ENCODE data around the gene VWA3B.

The VWA3B gene

DNA sequence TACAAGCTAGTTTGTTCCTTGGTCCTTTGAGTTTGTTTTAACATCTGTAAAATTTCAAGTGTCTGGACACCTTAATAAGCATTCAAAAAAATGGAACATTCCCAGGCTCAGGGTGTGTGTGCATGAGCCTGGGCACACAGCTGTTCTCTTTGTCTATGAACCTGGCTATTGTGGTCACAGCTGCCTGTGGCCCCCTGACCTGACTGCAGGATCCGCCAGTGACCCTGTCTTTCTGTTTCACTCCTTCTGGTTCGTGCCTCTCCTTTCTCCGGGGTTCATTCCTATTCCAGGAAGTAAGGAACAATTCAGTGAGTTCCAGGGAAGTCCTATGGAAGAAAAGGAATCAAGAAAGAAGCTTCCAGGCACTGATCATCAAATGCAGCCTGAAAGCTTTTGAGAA is 35.6 kb downstream of the VWA3B start:
- peak overlapping the region; percentile 71 for H2AFZ ChIP-seq (ENCODE audit: low read length)
- H2BK12ac ChIP-seq (ENCODE audit: low read length): no peak overlapping the region

DNA sequence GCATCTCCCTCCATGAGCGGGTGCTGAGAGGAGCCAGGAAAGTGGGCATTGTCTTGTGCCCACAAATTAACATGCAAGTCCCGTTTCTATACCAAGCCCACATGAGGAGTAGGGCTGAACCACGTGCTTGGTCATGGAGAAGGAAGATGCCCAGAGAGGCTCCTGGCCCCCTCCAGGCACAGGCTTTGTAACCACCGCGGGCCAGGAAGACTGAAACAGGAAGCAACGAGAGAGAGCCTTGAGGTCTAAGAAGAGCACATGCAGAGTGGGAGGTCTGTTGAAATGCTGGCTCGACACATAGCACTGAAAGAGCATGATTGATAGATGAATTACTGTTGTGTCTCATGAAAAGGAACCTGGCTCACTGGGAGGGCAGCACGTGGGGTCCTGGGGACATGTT is 36.3 kb downstream of the VWA3B start:
- Histone ChIP-seq H3K27me3 (ENCODE audit: control insufficient read depth in 3 of 3, insufficient read depth in 3 of 3, low read depth in 1 of 3, low read length in 3 of 3) (peaks cover 0 to 2% (median 0%) of the 10 kb centered on the region in 3 experiments), H3K9me3 (replicated peaks in 1 of 2; ENCODE audit: control insufficient read depth in 2 of 2, insufficient read depth in 1 of 2, low read depth in 1 of 2, low read length in 2 of 2) (no peaks in the 10 kb centered on the region)
- no CpG with 5 or more reads among the region's 8 CpGs for WGBS, 2 donors (ENCODE audit: extremely low coverage in 2 of 2, insufficient read length in 2 of 2, insufficient replicate concordance in 1 of 2)

More for the DNA sequence above, 35.6 kb downstream of the VWA3B start:
- Histone ChIP-seq H3K36me3 (replicated peaks in 1 of 2; ENCODE audit: control insufficient read depth in 2 of 2, insufficient read depth in 2 of 2, low read length in 2 of 2) (no peaks in the 10 kb centered on the region), H3K27me3 (ENCODE audit: control insufficient read depth in 3 of 3, insufficient read depth in 3 of 3, low read depth in 1 of 3, low read length in 3 of 3) (no peaks in the 10 kb centered on the region), H4K8ac (ENCODE audit: low read depth, low read length) (no peak overlapping the region), H3K9me3 (replicated peaks in 1 of 2; ENCODE audit: control insufficient read depth in 2 of 2, insufficient read depth in 1 of 2, low read depth in 1 of 2, low read length in 2 of 2) (no peaks in the 10 kb centered on the region), H3K4me2 (ENCODE audit: insufficient read depth, low read length, poor library complexity, severe bottlenecking) (no peak overlapping the region), H2AK5ac (ENCODE audit: low read depth, low read length) (no peak overlapping the region), H3K79me1 (ENCODE audit: low read depth, low read length) (no peaks in the 10 kb centered on the region), H3K23ac (ENCODE audit: low read depth, low read length, poor library complexity) (no peak overlapping the region), H3K9ac (ENCODE audit: low read depth, low read length, poor library complexity) (no peak overlapping the region), H3K4ac (ENCODE audit: low read length) (no peak overlapping the region), H3K4me1 (ENCODE audit: control insufficient read depth in 2 of 2, insufficient read depth in 1 of 2, low read depth in 1 of 2, low read length in 2 of 2) (peaks cover 2 to 16% of the 10 kb centered on the region in 2 donors), H4K91ac (ENCODE audit: low read depth, low read length, poor library complexity) (no peak overlapping the region), H2BK120ac (ENCODE audit: low read depth, low read length) (no peak overlapping the region), H3K4me3 (ENCODE audit: low read length in 2 of 2) (no peak overlapping the region), H3K18ac (ENCODE audit: low read length) (no peak overlapping the region), H2BK5ac (ENCODE audit: low read length) (no peak overlapping the region), H2BK15ac (ENCODE audit: low read length) (no peak overlapping the region), H3K27ac (replicated peaks; ENCODE audit: low read length) (no peak overlapping the region), H3K14ac (ENCODE audit: low read length) (no peak overlapping the region)
- no CpG with 5 or more reads among the region's 3 CpGs for WGBS, 2 donors (ENCODE audit: extremely low coverage in 2 of 2, insufficient read length in 2 of 2, insufficient replicate concordance in 1 of 2)
- DNase-seq (ENCODE audit: low spot score): no peak

GRCh38 chr2:98126061-98126460 is 39.1 kb downstream of the VWA3B start:
- H2AFZ ChIP-seq (ENCODE audit: low read length): no peak overlapping the region
- H3K18ac ChIP-seq (ENCODE audit: low read length): no peak overlapping the region
- H3K9ac ChIP-seq (ENCODE audit: low read depth, low read length, poor library complexity): no peak overlapping the region
- no peak overlapping the region for H2BK12ac ChIP-seq (ENCODE audit: low read length)
- H3K4me3 ChIP-seq (ENCODE audit: low read length in 2 of 2): no peak overlapping the region
- no peak overlapping the region for H2BK5ac ChIP-seq (ENCODE audit: low read length)
- H4K8ac ChIP-seq (ENCODE audit: low read depth, low read length): no peak overlapping the region
- H2AK5ac ChIP-seq (ENCODE audit: low read depth, low read length): no peak overlapping the region
- DNase-seq (ENCODE audit: low spot score): no peak
- H3K79me1 ChIP-seq (ENCODE audit: low read depth, low read length): no peaks in the 10 kb centered on the region
- no peaks in the 10 kb centered on the region for H3K9me3 ChIP-seq (replicated peaks in 1 of 2; ENCODE audit: control insufficient read depth in 2 of 2, insufficient read depth in 1 of 2, low read depth in 1 of 2, low read length in 2 of 2)
- H4K91ac ChIP-seq (ENCODE audit: low read depth, low read length, poor library complexity): no peak overlapping the region
- H3K27ac ChIP-seq (replicated peaks; ENCODE audit: low read length): no peak overlapping the region
- no peak overlapping the region for H2BK120ac ChIP-seq (ENCODE audit: low read depth, low read length)
- H2BK15ac ChIP-seq (ENCODE audit: low read length): no peak overlapping the region
- no CpG with 5 or more reads among the region's 5 CpGs for WGBS, 2 donors (ENCODE audit: extremely low coverage in 2 of 2, insufficient read length in 2 of 2, insufficient replicate concordance in 1 of 2)
- H3K23ac ChIP-seq (ENCODE audit: low read depth, low read length, poor library complexity): no peak overlapping the region
- no peak overlapping the region for H3K14ac ChIP-seq (ENCODE audit: low read length)
- peaks cover 2 to 16% of the 10 kb centered on the region in 2 donors for H3K4me1 ChIP-seq (ENCODE audit: control insufficient read depth in 2 of 2, insufficient read depth in 1 of 2, low read depth in 1 of 2, low read length in 2 of 2)
- no peak overlapping the region for H3K4ac ChIP-seq (ENCODE audit: low read length)
- peaks cover 0 to 3% (median 0%) of the 10 kb centered on the region in 3 experiments for H3K27me3 ChIP-seq (ENCODE audit: control insufficient read depth in 3 of 3, insufficient read depth in 3 of 3, low read depth in 1 of 3, low read length in 3 of 3)
- H3K36me3 ChIP-seq (replicated peaks in 1 of 2; ENCODE audit: control insufficient read depth in 2 of 2, insufficient read depth in 2 of 2, low read length in 2 of 2): no peaks in the 10 kb centered on the region
- no peak overlapping the region for H3K4me2 ChIP-seq (ENCODE audit: insufficient read depth, low read length, poor library complexity, severe bottlenecking)

More for the DNA sequence above, 36.3 kb downstream of the VWA3B start:
- Histone ChIP-seq H3K4ac (ENCODE audit: low read length) (no peak overlapping the region), H3K4me3 (ENCODE audit: low read length in 2 of 2) (no peak overlapping the region), H3K18ac (ENCODE audit: low read length) (no peak overlapping the region), H4K8ac (ENCODE audit: low read depth, low read length) (no peak overlapping the region), H2BK12ac (ENCODE audit: low read length) (no peak overlapping the region), H2BK5ac (ENCODE audit: low read length) (no peak overlapping the region), H2BK120ac (ENCODE audit: low read depth, low read length) (no peak overlapping the region), H3K79me1 (ENCODE audit: low read depth, low read length) (no peaks in the 10 kb centered on the region), H3K4me2 (ENCODE audit: insufficient read depth, low read length, poor library complexity, severe bottlenecking) (no peak overlapping the region), H3K9ac (ENCODE audit: low read depth, low read length, poor library complexity) (no peak overlapping the region), H2BK15ac (ENCODE audit: low read length) (no peak overlapping the region), H3K27ac (replicated peaks; ENCODE audit: low read length) (no peak overlapping the region), H4K91ac (ENCODE audit: low read depth, low read length, poor library complexity) (no peak overlapping the region), H2AFZ (ENCODE audit: low read length) (peak overlapping the region; percentile 71), H2AK5ac (ENCODE audit: low read depth, low read length) (no peak overlapping the region), H3K14ac (ENCODE audit: low read length) (no peak overlapping the region), H3K4me1 (ENCODE audit: control insufficient read depth in 2 of 2, insufficient read depth in 1 of 2, low read depth in 1 of 2, low read length in 2 of 2) (peaks cover 2 to 16% of the 10 kb centered on the region in 2 donors), H3K23ac (ENCODE audit: low read depth, low read length, poor library complexity) (no peak overlapping the region), H3K36me3 (replicated peaks in 1 of 2; ENCODE audit: control insufficient read depth in 2 of 2, insufficient read depth in 2 of 2, low read length in 2 of 2) (no peaks in the 10 kb centered on the region)
- DNase-seq (ENCODE audit: low spot score): no peak

DNA sequence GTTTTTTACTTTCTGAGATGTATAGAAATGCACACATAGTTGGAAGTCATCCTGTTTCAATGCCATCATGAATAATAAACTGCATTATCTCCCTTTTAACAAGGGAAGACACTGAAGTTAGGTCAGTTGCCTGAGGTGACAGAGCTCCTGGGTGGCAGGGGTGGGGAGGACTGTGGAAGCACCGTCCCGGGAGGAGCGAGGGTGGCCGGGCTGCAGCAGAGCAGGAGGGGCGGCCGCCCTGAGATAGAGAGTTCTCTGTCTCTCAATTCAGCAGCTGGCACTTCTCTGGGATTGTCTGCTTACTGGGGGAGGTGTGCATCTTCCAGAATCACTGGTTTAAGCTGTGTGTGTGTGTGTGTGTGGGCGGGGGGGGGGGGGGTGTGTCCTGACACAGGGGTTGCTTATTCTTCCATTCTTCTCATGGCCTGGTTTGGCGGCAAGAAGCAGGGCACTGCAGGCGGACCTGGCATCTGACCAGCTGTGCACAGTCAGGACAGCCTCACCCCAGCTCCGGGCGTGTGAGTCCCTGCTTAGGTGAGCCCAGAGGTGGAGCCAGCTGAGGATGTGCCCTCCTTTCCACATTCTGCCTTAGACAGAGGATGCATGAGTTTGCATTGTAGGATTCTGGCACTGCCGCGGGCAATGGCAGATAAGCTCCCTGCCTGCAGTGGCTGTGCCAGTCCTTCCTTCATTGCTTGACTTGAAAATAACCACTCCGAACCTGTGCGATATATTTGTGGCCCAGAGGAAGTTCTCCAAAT is 40.4 kb downstream of the VWA3B start:
- Histone ChIP-seq H2BK12ac (ENCODE audit: low read length) (no peak overlapping the region), H3K18ac (ENCODE audit: low read length) (no peak overlapping the region), H3K4me3 (ENCODE audit: low read length in 2 of 2) (no peak overlapping the region), H3K27ac (replicated peaks; ENCODE audit: low read length) (no peak overlapping the region), H3K36me3 (replicated peaks in 1 of 2; ENCODE audit: control insufficient read depth in 2 of 2, insufficient read depth in 2 of 2, low read length in 2 of 2) (no peaks in the 10 kb centered on the region), H3K4me1 (ENCODE audit: control insufficient read depth in 2 of 2, insufficient read depth in 1 of 2, low read depth in 1 of 2, low read length in 2 of 2) (peaks cover 2 to 14% of the 10 kb centered on the region in 2 donors), H3K4ac (ENCODE audit: low read length) (no peak overlapping the region), H3K4me2 (ENCODE audit: insufficient read depth, low read length, poor library complexity, severe bottlenecking) (no peak overlapping the region), H3K79me1 (ENCODE audit: low read depth, low read length) (no peaks in the 10 kb centered on the region), H3K9me3 (replicated peaks in 1 of 2; ENCODE audit: control insufficient read depth in 2 of 2, insufficient read depth in 1 of 2, low read depth in 1 of 2, low read length in 2 of 2) (no peaks in the 10 kb centered on the region), H2BK120ac (ENCODE audit: low read depth, low read length) (no peak overlapping the region), H4K8ac (ENCODE audit: low read depth, low read length) (no peak overlapping the region), H2AK5ac (ENCODE audit: low read depth, low read length) (no peak overlapping the region), H3K27me3 (ENCODE audit: control insufficient read depth in 3 of 3, insufficient read depth in 3 of 3, low read depth in 1 of 3, low read length in 3 of 3) (peaks cover 0 to 3% (median 0%) of the 10 kb centered on the region in 3 experiments), H2AFZ (ENCODE audit: low read length) (no peak overlapping the region), H3K9ac (ENCODE audit: low read depth, low read length, poor library complexity) (no peak overlapping the region), H3K23ac (ENCODE audit: low read depth, low read length, poor library complexity) (no peak overlapping the region), H3K14ac (ENCODE audit: low read length) (no peak overlapping the region), H2BK15ac (ENCODE audit: low read length) (no peak overlapping the region), H2BK5ac (ENCODE audit: low read length) (no peak overlapping the region), H4K91ac (ENCODE audit: low read depth, low read length, poor library complexity) (no peak overlapping the region)
- no CpG with 5 or more reads among the region's 15 CpGs for WGBS, 2 donors (ENCODE audit: extremely low coverage in 2 of 2, insufficient read length in 2 of 2, insufficient replicate concordance in 1 of 2)
- DNase-seq (ENCODE audit: low spot score): no peak

Measured in neuronal stem cell (in vitro differentiated cells).